IMR-90 (cell line): ENCODE results near the gene CRYAA. TPM values are rescaled to one million over a fixed set of nuclear protein-coding genes. Genes with fewer than 3 reads are reported as not detected.

Experiments
- ATAC-seq: fragments of 200-7000 bp; cut with Tn5 transposase; 2 replicates; pipeline ENCODE4 v1.9.1; 2020; ENCODE audit warnings: low read depth, mild to moderate bottlenecking, moderate library complexity
- BruUV-seq: library from RNA; stranded (reverse); fragments of 400-500 nt; replicated peaks from 2 replicates; lab custom pipeline; 2021; lab: Mats Ljungman, UMichigan
- CTCF ChIA-PET: fragments of 300-600 bp; formaldehyde crosslinking; extraction: SDS; loops from one replicate; lab custom pipeline; 2021; ENCODE audit warnings: antibody characterized with exemption; lab: Yijun Ruan, JAX
- POLR2A ChIA-PET: fragments of 300-600 bp; sonication (Branson Sonifier 250); formaldehyde crosslinking; loops from one replicate; lab custom pipeline; 2022; ENCODE audit warnings: antibody characterized with exemption; ENCODE audit not compliant: unreplicated experiment; lab: Charles Lee
- DNase-seq: peaks from one replicate; pipeline ENCODE4 v3.0.0; 2013
- H2AFZ ChIP-seq: replicated peaks from 2 replicates; pipeline ENCODE3; 2013; ENCODE audit warnings: low read length, mild to moderate bottlenecking; ENCODE audit not compliant: poor library complexity
- H2AK5ac ChIP-seq: 2 replicates; pipeline ENCODE4 v1.6.1; 2013; ENCODE audit warnings: low read depth, low read length, inconsistent platforms
- H2AK9ac ChIP-seq: replicated peaks from 2 replicates; pipeline ENCODE3; 2013; ENCODE audit warnings: mild to moderate bottlenecking, low read depth, low read length, moderate library complexity; ENCODE audit not compliant: poor library complexity
- H2BK120ac ChIP-seq: 2 replicates; pipeline ENCODE4 v1.6.1; 2013; ENCODE audit warnings: low read depth, low read length, inconsistent platforms
- H2BK15ac ChIP-seq: 3 replicates; pipeline ENCODE4 v1.6.1; 2013; ENCODE audit warnings: low read depth, low read length, inconsistent platforms
- H2BK20ac ChIP-seq: 2 replicates; pipeline ENCODE4 v1.6.1; 2013; ENCODE audit warnings: low read depth, mild to moderate bottlenecking, inconsistent platforms, low read length, moderate library complexity
- H2BK5ac ChIP-seq: 2 replicates; pipeline ENCODE4 v1.6.1; 2013; ENCODE audit warnings: mild to moderate bottlenecking, low read depth, low read length, inconsistent platforms; ENCODE audit not compliant: poor library complexity, severe bottlenecking
- H3K14ac ChIP-seq: replicated peaks from 2 replicates; pipeline ENCODE4 v1.6.1; 2013; ENCODE audit warnings: low read depth, low read length, inconsistent platforms
- H3K18ac ChIP-seq: 2 replicates; pipeline ENCODE4 v1.6.1; 2013; ENCODE audit warnings: low read depth, low read length, control low read depth
- H3K23ac ChIP-seq: 2 replicates; pipeline ENCODE4 v1.6.1; 2013; ENCODE audit warnings: low read depth, low read length, inconsistent platforms
- H3K27ac ChIP-seq: 2 replicates; pipeline ENCODE4 v1.5.1; 2013; ENCODE audit warnings: mild to moderate bottlenecking, control low read depth, low read length; ENCODE audit not compliant: insufficient read depth
- H3K27me3 ChIP-seq: 2 replicates; pipeline ENCODE4 v1.6.1; 2013; ENCODE audit warnings: low read length; ENCODE audit not compliant: control insufficient read depth, insufficient read depth
- H3K36me3 ChIP-seq: 2 replicates; pipeline ENCODE4 v1.6.1; 2013; ENCODE audit warnings: low read length, mixed read lengths; ENCODE audit not compliant: control insufficient read depth, insufficient read depth
- H3K4ac ChIP-seq: 2 replicates; pipeline ENCODE4 v1.6.1; 2013; ENCODE audit warnings: low read depth, low read length, inconsistent platforms
- H3K4me1 ChIP-seq: 2 replicates; pipeline ENCODE4 v1.6.1; 2013; ENCODE audit warnings: low read length, mixed read lengths; ENCODE audit not compliant: control insufficient read depth, insufficient read depth
- H3K4me2 ChIP-seq: 2 replicates; pipeline ENCODE4 v1.6.1; 2013; ENCODE audit warnings: low read depth, mild to moderate bottlenecking, control low read depth, low read length, moderate library complexity
- H3K4me3 ChIP-seq: 2 replicates; pipeline ENCODE4 v1.5.1; 2013; ENCODE audit warnings: low read depth, mild to moderate bottlenecking, control low read depth, low read length, moderate library complexity; ENCODE audit not compliant: insufficient read depth
- H3K56ac ChIP-seq: 2 replicates; pipeline ENCODE4 v1.6.1; 2013; ENCODE audit warnings: low read length, inconsistent platforms; ENCODE audit not compliant: insufficient read depth; ENCODE audit errors: extremely low read depth
- H3K79me1 ChIP-seq, 2 experiments: 2 replicates each; pipeline ENCODE4 v1.6.1; 2013; ENCODE audit warnings: low read length in 2 of 2, inconsistent platforms in 1 of 2, low read depth in 1 of 2
- H3K9ac ChIP-seq: 2 replicates; pipeline ENCODE4 v1.6.1; 2013; ENCODE audit warnings: low read depth, low read length, control low read depth
- H3K9me1 ChIP-seq: 2 replicates; pipeline ENCODE4 v1.6.1; 2013; ENCODE audit warnings: low read length, inconsistent platforms; ENCODE audit not compliant: insufficient read depth
- H3K9me3 ChIP-seq: 2 replicates; pipeline ENCODE4 v1.6.1; 2013; ENCODE audit warnings: low read length; ENCODE audit not compliant: control insufficient read depth, insufficient read depth
- H4K20me1 ChIP-seq: 2 replicates; pipeline ENCODE4 v1.6.1; 2013; ENCODE audit warnings: low read length, inconsistent platforms; ENCODE audit not compliant: insufficient read depth
- H4K5ac ChIP-seq: 2 replicates; pipeline ENCODE4 v1.6.1; 2013; ENCODE audit warnings: mild to moderate bottlenecking, low read depth, low read length, control low read depth
- H4K8ac ChIP-seq, 2 experiments: 2 replicates each; pipeline ENCODE4 v1.6.1; 2013; ENCODE audit warnings: low read depth in 2 of 2, low read length in 2 of 2, control low read depth in 1 of 2, inconsistent platforms in 1 of 2
- H4K91ac ChIP-seq: 2 replicates; pipeline ENCODE4 v1.6.1; 2013; ENCODE audit warnings: low read depth, low read length, inconsistent platforms; ENCODE audit not compliant: insufficient read depth
- BHLHE40 ChIP-seq: fragments of 150-350 bp; IDR thresholded peaks from 2 replicates; pipeline ENCODE4 v1.6.1; 2016; ENCODE audit warnings: mild to moderate bottlenecking, low read depth, low read length
- CEBPB ChIP-seq: IDR thresholded peaks from 2 replicates; pipeline ENCODE4 v1.6.1; 2012; ENCODE audit warnings: low read depth, low read length, improper control_type of control experiment
- ELK1 ChIP-seq: fragments of 150-350 bp; IDR thresholded peaks from 2 replicates; pipeline ENCODE4 v1.6.1; 2016; ENCODE audit warnings: low read depth, mild to moderate bottlenecking, low read length, moderate library complexity, borderline replicate concordance
- NFE2L2 ChIP-seq: fragments of 150-350 bp; IDR thresholded peaks from 2 replicates; pipeline ENCODE4 v1.6.1; 2016; ENCODE audit warnings: low read depth, mild to moderate bottlenecking, low read length
- POLR2A ChIP-seq: IDR thresholded peaks from 2 replicates; pipeline ENCODE4 v1.6.1; 2012; ENCODE audit warnings: mild to moderate bottlenecking, low read depth, low read length
- RFX5 ChIP-seq: IDR thresholded peaks from 2 replicates; pipeline ENCODE4 v1.8.0; 2012; ENCODE audit warnings: low read depth, mild to moderate bottlenecking, low read length, moderate library complexity
- SMC3 ChIP-seq: fragments of 150-350 bp; IDR thresholded peaks from 2 replicates; pipeline ENCODE4 v1.6.1; 2016; ENCODE audit warnings: low read depth, mild to moderate bottlenecking, antibody characterized with exemption, low read length, moderate library complexity
- WGBS, 2 experiments: methylation state at CpG; one replicate each; pipeline versions ENCODE4 v1.1.5 to v1.1.7; 2013; ENCODE audit warnings: missing lambda C conversion rate in 2 of 2; ENCODE audit not compliant: insufficient read length in 1 of 2; ENCODE audit errors: extremely low coverage in 2 of 2; 5-methylcytosine and 5-hydroxymethylcytosine counted together
- dilution Hi-C: fragments of 300-500 bp; cut with HindIII; formaldehyde crosslinking; loops from one replicate; pipeline ENCODE4 v1.14.3; 2018; ENCODE audit warnings: low sequenced_read_pairs; ENCODE audit not compliant: unreplicated experiment
- in situ Hi-C: fragments of 300-500 bp; cut with MboI; formaldehyde crosslinking; loops from 3 replicates; pipeline ENCODE4 v1.14.3; 2019; ENCODE audit warnings: low sequenced_read_pairs, inconsistent platforms, mixed read lengths
- intact Hi-C: fragments of 100-400 bp; cut with micrococcal nuclease; formaldehyde crosslinking; loops from 2 replicates; pipeline ENCODE4 v1.10.0; 2022
- polyA plus RNA-seq, 3 experiments: library from polyadenylated mRNA; depleted of rRNA; stranded (reverse); fragments of >200 nt; gene quantifications; 2 replicates each; pipeline ENCODE4 v1.2.3, GENCODE V29; 2012; ENCODE audit warnings: low replicate concordance in 1 of 3
- total RNA-seq: library from RNA; depleted of rRNA; stranded (reverse); fragments of >200 nt; gene quantifications from 2 replicates; pipeline ENCODE4 v1.2.3, GENCODE V29; 2012

Gene CRYAA
- total and polyA plus RNA-seq, 2 of the 4 experiments (the other 2 are of a cell fraction), result not detected

DNA sequence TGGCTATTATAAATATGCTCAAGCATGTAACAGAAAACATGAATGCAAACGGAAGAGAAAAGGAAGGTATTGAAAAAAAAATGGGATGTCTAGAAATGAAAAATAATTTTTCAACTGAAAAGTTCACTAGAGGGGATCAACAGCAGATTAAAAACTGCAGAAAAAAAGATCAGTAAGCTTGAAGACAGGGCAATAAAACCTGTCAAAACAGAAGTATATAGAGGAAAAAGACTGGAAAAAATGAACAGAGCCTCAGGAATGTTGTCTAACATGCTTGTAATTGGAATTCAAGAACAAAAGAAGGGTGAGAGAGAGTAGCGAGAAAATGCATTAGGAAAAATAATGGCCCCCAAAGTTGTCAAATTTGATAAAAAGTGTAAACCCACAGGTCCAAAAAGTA lies 29.6 kb downstream of the CRYAA start:
- H3K18ac ChIP-seq, result no peak overlapping the region
- no peak overlapping the region for H2BK120ac ChIP-seq
- H3K9me1 ChIP-seq, result no peaks in the 10 kb centered on the region
- TF ChIP-seq ELK1, result no peak
- TF ChIP-seq RFX5, result no peak
- TF ChIP-seq BHLHE40, result no peak
- TF ChIP-seq CEBPB, result no peak
- no peak for TF ChIP-seq SMC3
- no peak for TF ChIP-seq POLR2A
- TF ChIP-seq NFE2L2, result no peak
- H4K8ac ChIP-seq, result no peak overlapping the region
- ATAC-seq (no peak), DNase-seq (no peak)
- dilution Hi-C loops, result no loop called here
- H3K4me2 ChIP-seq, result no peak overlapping the region
- H3K4me3 ChIP-seq, result no peak overlapping the region
- no peak overlapping the region for H2BK20ac ChIP-seq
- H3K27ac ChIP-seq, result no peak overlapping the region
- no peak overlapping the region for H3K23ac ChIP-seq
- H2AK5ac ChIP-seq, result no peak overlapping the region
- peaks cover 16% of the 10 kb centered on the region for H3K9me3 ChIP-seq
- H3K4me1 ChIP-seq, result peaks cover 2% of the 10 kb centered on the region; the same call in 1 of the 2 replicates
- H2AK9ac ChIP-seq, result no peak overlapping the region
- H3K79me1 ChIP-seq, result no peaks in the 10 kb centered on the region
- H4K20me1 ChIP-seq, result no peaks in the 10 kb centered on the region
- no peak overlapping the region for H2AFZ ChIP-seq
- peaks cover 13% of the 10 kb centered on the region for H3K27me3 ChIP-seq
- no TSS peak for BruUV-seq
- no peak overlapping the region for H3K14ac ChIP-seq
- intact Hi-C loops, result no loop called here
- H3K4ac ChIP-seq, result no peak overlapping the region
- H3K9ac ChIP-seq, result no peak overlapping the region
- ChIA-PET POLR2A (no interaction called here), CTCF (interaction anchor here (0.6 kb wide), 1 partner anchor 161 kb away, joined by 4 read pairs; no protein-coding TSS in a partner anchor)
- no CpG with 5 or more reads among the region's 2 CpGs for WGBS, 2 experiments
- H4K5ac ChIP-seq, result no peak overlapping the region
- no peaks in the 10 kb centered on the region for H3K36me3 ChIP-seq
- no peak overlapping the region for H2BK5ac ChIP-seq
- no peak overlapping the region for H2BK15ac ChIP-seq
- no peak overlapping the region for H3K56ac ChIP-seq
- H4K91ac ChIP-seq, result no peak overlapping the region
- in situ Hi-C loops, result no loop called here
